Nephron progenitor cell (in vitro differentiated cells): ENCODE results near the gene RNASEL.

Experiments used
- DNase-seq: peaks from one replicate; pipeline ENCODE4 v3.0.0; 2021
- H3K27ac Mint-ChIP-seq: 2 replicates; pipeline ENCODE4 v1.8.0; 2021; ENCODE audit warnings: mild to moderate bottlenecking, moderate library complexity, mixed read lengths
- H3K27me3 Mint-ChIP-seq: 2 replicates; pipeline ENCODE4 v1.8.0; 2021; ENCODE audit warnings: mild to moderate bottlenecking, low read depth, mixed read lengths; ENCODE audit not compliant: poor library complexity
- H3K36me3 Mint-ChIP-seq: 2 replicates; pipeline ENCODE4 v1.8.0; 2021; ENCODE audit warnings: low read depth, mixed read lengths
- H3K4me1 Mint-ChIP-seq: 2 replicates; pipeline ENCODE4 v1.8.0; 2021; ENCODE audit warnings: mixed read lengths
- H3K4me3 Mint-ChIP-seq: 2 replicates; pipeline ENCODE4 v1.8.0; 2021; ENCODE audit warnings: mild to moderate bottlenecking, moderate library complexity, mixed read lengths
- H3K9me3 Mint-ChIP-seq: 2 replicates; pipeline ENCODE4 v1.8.0; 2021; ENCODE audit warnings: mild to moderate bottlenecking, moderate library complexity, mixed read lengths
- TF ChIP-seq, protein P1 (sequence below): fragments of 200-600 bp; sonication (generic); IDR thresholded peaks from 2 replicates; pipeline ENCODE4 v1.5.0; 2021; ENCODE audit warnings: antibody characterized with exemption

The RNASEL gene

DNA sequence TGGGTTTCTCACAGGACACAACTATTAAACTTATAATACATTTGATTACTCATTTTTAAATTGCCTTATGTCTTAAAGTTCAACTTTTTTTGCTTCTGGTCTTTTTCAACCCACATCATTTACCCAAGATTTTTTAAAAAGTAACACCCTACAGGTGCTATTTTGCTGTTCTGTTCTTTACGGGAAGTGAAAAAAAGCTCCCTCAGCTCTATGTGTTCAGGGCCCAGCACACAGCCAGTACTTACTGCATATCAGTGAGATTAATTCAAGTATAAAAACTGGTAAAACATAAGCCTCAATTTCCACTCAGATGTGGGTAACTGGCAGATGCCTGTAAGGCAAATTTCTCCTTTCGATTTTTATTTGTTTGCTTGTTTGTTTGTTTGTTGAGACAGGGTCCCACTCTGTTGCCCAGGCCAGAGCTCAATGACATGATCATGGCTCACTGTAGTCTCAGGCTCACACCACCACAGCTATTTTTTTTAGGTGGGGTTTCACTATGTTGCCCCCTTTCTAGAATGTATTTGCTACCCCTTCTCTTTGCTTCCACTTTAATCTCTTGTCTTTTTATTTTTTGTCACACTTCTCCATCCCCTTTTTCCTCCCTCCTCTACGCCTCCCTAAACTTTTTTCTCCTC, 20.3 kb downstream of the RNASEL start:
- Mint-ChIP-seq H3K4me3 (no peak overlapping the region), H3K9me3 (peaks cover 4% of the 10 kb centered on the region), H3K36me3 (no peaks in the 10 kb centered on the region), H3K27me3 (no peaks in the 10 kb centered on the region), H3K27ac (no peak overlapping the region), H3K4me1 (no peaks in the 10 kb centered on the region)
- DNase-seq = no peak
- TF ChIP-seq, protein P1, sequence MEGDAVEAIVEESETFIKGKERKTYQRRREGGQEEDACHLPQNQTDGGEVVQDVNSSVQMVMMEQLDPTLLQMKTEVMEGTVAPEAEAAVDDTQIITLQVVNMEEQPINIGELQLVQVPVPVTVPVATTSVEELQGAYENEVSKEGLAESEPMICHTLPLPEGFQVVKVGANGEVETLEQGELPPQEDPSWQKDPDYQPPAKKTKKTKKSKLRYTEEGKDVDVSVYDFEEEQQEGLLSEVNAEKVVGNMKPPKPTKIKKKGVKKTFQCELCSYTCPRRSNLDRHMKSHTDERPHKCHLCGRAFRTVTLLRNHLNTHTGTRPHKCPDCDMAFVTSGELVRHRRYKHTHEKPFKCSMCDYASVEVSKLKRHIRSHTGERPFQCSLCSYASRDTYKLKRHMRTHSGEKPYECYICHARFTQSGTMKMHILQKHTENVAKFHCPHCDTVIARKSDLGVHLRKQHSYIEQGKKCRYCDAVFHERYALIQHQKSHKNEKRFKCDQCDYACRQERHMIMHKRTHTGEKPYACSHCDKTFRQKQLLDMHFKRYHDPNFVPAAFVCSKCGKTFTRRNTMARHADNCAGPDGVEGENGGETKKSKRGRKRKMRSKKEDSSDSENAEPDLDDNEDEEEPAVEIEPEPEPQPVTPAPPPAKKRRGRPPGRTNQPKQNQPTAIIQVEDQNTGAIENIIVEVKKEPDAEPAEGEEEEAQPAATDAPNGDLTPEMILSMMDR = no peak

DNA sequence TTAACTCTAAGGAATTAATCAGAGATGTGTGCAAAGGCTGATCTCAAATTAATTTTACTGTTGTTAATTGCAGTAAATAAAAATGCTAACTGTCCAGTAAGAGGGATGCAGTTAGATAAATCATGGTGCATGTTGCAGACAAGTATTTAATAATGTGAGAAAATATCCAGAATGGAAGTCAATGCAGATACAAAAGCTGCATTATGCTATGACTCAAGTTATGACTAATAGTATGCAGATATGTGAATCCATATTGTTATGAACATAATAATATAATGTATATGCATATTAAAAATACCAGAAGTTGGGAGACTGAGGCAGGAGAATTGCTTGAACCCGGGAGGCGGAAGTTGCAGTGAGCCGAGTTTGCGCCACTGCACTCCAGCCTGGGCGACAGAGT, 21.4 kb downstream of the RNASEL start:
- H3K27me3 Mint-ChIP-seq = no peaks in the 10 kb centered on the region
- DNase-seq = no peak
- H3K4me1 Mint-ChIP-seq = no peaks in the 10 kb centered on the region
- no peak overlapping the region for H3K4me3 Mint-ChIP-seq
- no peaks in the 10 kb centered on the region for H3K36me3 Mint-ChIP-seq
- no peak overlapping the region for H3K27ac Mint-ChIP-seq
- TF ChIP-seq, protein P1 = no peak
- peaks cover 4% of the 10 kb centered on the region for H3K9me3 Mint-ChIP-seq

DNA sequence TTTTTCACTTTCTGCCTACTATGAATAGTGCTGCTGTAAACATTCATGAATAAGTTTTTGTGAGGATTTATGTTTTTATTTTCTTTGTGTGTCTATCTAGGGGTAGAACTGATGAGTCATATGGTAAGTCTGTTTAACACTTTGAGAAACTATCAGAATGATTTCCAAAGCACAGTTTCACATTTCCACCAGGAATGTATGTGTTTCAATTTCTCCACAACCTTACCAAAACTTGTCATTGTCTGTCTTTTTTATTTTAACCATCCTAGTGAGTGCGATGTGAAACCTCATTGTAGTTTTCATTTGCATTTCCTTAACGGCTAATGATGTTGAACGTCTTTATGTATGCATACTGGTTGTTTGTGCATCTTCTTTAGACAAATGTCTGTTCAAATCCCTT, 23.5 kb downstream of the RNASEL start:
- no peak overlapping the region for H3K4me3 Mint-ChIP-seq

DNA sequence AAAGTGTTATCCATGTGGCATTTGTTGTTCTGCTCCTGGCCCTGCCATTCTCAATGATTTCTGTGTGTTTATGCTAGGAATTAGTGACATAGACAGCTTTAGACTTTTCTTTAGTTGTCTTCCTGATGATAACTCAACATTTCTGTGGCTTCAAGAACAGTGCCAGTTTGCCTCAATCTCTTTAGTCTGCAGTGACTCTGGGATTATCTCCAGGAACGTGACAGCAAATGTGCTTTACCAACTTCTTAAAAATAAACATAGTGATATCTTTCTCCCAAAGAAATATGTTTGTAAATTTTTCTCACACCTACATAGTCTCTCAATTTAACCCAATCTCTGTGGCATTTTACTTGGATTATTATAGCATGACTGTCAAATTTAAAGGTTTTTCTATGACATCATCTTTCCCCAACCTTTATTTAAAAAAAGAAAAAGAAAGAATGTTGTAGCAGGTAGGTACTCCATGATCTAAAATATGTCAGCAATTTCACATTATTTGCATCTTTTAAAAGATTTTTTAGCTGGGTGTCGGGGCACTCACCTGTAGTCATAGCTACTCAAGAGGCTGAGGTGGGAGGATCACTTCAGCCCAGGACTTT, 24.6 kb downstream of the RNASEL start:
- no peaks in the 10 kb centered on the region for H3K36me3 Mint-ChIP-seq
- peaks cover 4% of the 10 kb centered on the region for H3K9me3 Mint-ChIP-seq
- H3K27me3 Mint-ChIP-seq = no peaks in the 10 kb centered on the region
- TF ChIP-seq, protein P1 = no peak
- H3K4me3 Mint-ChIP-seq = no peak overlapping the region
- peaks cover 5% of the 10 kb centered on the region for H3K4me1 Mint-ChIP-seq
- no peak overlapping the region for H3K27ac Mint-ChIP-seq
- DNase-seq = no peak

More for the DNA sequence above, 23.5 kb downstream of the RNASEL start:
- DNase-seq = no peak
- Mint-ChIP-seq H3K4me1 (peaks cover 5% of the 10 kb centered on the region), H3K9me3 (peaks cover 4% of the 10 kb centered on the region), H3K27me3 (no peaks in the 10 kb centered on the region), H3K36me3 (no peaks in the 10 kb centered on the region), H3K27ac (no peak overlapping the region)
- TF ChIP-seq, protein P1 = no peak

DNA sequence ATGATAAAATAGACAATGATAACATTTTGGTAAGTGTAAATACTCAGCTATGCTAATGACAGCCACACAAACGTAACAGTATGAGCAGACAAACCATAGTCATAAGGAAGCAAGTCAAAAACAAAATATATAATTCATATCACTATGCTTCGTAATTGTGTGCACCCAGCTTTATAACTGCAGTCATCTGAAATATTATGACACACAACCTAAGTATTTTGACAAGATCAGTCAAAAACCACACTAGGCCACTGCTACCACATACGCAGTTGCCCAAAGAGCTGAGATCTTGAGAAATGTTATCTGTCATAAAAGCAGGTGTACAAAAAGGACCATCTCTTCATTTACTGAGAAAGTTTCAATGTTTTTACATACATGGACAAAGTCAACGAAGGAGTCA, 26.0 kb downstream of the RNASEL start:
- no peak for DNase-seq
- no peak overlapping the region for H3K4me3 Mint-ChIP-seq

More for the DNA sequence above, 26.0 kb downstream of the RNASEL start:
- TF ChIP-seq, protein P1 = no peak
- H3K27me3 Mint-ChIP-seq = no peaks in the 10 kb centered on the region
- no peak overlapping the region for H3K27ac Mint-ChIP-seq
- no peaks in the 10 kb centered on the region for H3K36me3 Mint-ChIP-seq
- H3K4me1 Mint-ChIP-seq = peaks cover 5% of the 10 kb centered on the region
- peaks cover 4% of the 10 kb centered on the region for H3K9me3 Mint-ChIP-seq
